ENCODE results near the gene SNTA1. TPM values are rescaled to one million over a fixed set of nuclear protein-coding genes. Genes with fewer than 3 reads are reported as not detected.

Gene SNTA1
- total RNA-seq, 2 donors from 2014 or later, result 19.8 to 22.6 TPM

DNA sequence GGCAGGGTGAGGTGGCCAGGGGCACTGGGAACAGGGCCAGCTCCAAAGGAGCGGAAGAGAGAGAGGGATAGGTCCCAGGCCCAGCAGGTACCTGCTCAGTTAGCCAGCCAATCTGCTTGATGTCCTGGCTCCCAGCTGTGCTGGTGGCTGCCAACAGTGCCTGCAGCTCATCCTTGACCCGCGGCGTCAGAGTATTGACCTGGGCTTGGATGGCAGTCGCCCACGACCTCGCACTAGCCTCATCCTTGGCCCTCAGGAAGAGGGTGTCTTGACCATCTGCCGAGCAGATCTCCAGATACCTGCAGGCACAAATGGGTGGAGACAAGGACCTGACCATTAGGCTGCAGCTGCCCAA lies 31.1 kb downstream of the SNTA1 start:
- DNase-seq, result no peak
- Histone ChIP-seq H3K9me3 (no peaks in the 10 kb centered on the region), H3K4me3 (no peak overlapping the region), H3K27ac (no peak overlapping the region), H3K4me1 (no peaks in the 10 kb centered on the region), H3K27me3 (no peaks in the 10 kb centered on the region), H3K36me3 (replicated peaks in 1 of 2; ENCODE audit: insufficient read depth in 1 of 2, low read depth in 2 of 2) (no peaks in the 10 kb centered on the region)
- TF ChIP-seq, protein P1, sequence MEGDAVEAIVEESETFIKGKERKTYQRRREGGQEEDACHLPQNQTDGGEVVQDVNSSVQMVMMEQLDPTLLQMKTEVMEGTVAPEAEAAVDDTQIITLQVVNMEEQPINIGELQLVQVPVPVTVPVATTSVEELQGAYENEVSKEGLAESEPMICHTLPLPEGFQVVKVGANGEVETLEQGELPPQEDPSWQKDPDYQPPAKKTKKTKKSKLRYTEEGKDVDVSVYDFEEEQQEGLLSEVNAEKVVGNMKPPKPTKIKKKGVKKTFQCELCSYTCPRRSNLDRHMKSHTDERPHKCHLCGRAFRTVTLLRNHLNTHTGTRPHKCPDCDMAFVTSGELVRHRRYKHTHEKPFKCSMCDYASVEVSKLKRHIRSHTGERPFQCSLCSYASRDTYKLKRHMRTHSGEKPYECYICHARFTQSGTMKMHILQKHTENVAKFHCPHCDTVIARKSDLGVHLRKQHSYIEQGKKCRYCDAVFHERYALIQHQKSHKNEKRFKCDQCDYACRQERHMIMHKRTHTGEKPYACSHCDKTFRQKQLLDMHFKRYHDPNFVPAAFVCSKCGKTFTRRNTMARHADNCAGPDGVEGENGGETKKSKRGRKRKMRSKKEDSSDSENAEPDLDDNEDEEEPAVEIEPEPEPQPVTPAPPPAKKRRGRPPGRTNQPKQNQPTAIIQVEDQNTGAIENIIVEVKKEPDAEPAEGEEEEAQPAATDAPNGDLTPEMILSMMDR (IDR thresholded peaks at IDR 0.05), result no peak
- no peak for TF ChIP-seq POLR2A (IDR thresholded peaks at IDR 0.05)
- 87 to 92% methylated on average over 4 to 8 of the region's 8 CpGs for WGBS, 2 donors
- no peak for ATAC-seq
- intact Hi-C loops (cut with DNase I), result no loop called here

DNA sequence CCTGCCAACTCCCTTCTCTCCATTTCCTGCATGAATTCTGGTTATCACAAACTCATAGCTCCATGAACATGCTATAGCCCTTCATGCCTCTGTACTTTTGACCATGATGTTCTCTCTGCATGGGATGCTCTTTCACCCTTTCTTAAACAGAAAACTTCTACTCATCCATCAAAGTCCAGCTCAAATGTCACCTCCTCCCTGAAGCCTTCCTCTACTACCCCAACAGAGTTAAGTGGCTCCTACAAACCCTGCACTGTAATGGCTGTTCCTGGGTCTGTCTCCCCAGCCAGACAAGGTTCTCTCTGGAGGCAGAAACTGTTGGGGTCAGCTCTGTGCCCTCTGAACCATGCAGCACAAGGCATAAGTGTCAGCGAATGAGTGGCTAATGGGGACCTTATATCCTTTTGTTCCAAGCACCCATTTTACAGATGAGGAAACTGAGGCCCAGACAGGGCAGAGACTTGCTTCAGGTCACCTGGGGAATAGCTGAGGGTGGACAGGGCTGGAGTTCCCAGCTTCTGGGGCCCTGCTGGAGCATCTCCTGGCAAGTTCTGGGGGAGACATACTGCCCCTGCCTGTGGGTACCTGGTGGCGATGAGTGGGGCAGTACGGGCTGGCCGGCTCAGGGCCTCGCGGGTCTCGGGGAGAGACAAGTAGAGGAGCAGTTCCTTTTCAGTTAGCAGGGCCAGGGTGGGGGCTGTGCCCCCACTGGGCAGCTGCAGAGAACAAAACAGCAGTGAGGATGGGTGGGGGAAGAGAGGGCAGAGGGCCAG lies 31.7 kb downstream of the SNTA1 start:
- Histone ChIP-seq H3K4me1 (no peaks in the 10 kb centered on the region), H3K4me3 (no peak overlapping the region), H3K36me3 (replicated peaks in 1 of 2; ENCODE audit: insufficient read depth in 1 of 2, low read depth in 2 of 2) (no peaks in the 10 kb centered on the region), H3K27ac (no peak overlapping the region), H3K9me3 (no peaks in the 10 kb centered on the region), H3K27me3 (no peaks in the 10 kb centered on the region)
- no peak for ATAC-seq
- 92 to 97% methylated on average over 7 of the region's 7 CpGs for WGBS, 2 donors
- TF ChIP-seq POLR2A (IDR thresholded peaks at IDR 0.05), result no peak
- TF ChIP-seq, protein P1 (IDR thresholded peaks at IDR 0.05), result no peak
- intact Hi-C loops (cut with DNase I), result no loop called here
- no peak for DNase-seq

DNA sequence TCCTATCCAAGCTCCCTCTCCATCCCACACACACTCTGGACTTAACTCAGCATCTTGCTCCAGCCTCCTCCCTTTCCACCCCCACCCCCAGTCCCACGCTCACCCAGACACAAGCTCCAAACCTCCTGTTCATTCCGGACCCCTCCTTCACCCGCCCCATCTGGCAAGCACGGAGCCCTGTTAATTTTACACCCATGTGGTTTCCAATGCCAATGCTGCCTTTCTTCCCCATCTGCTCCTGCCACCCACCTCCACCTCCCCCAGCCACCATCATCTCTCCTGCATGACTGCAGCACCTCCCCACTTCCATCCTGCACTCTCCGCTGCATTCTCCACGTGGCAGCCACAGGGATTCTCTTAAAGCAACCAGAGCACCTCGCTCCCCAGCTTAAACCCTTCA lies 32.3 kb downstream of the SNTA1 start:
- no peak for DNase-seq
- no peaks in the 10 kb centered on the region for H3K27me3 ChIP-seq
- intact Hi-C loops (cut with DNase I), result no loop called here
- H3K36me3 ChIP-seq (replicated peaks in 1 of 2; ENCODE audit: insufficient read depth in 1 of 2, low read depth in 2 of 2), result no peaks in the 10 kb centered on the region
- WGBS, 2 donors, result 85 to 88% methylated on average over 7 of the region's 7 CpGs
- no peak overlapping the region for H3K4me3 ChIP-seq
- no peaks in the 10 kb centered on the region for H3K9me3 ChIP-seq
- H3K4me1 ChIP-seq, result no peaks in the 10 kb centered on the region
- no peak for ATAC-seq
- no peak overlapping the region for H3K27ac ChIP-seq
- TF ChIP-seq, protein P1 (IDR thresholded peaks at IDR 0.05), result no peak
- no peak for TF ChIP-seq POLR2A (IDR thresholded peaks at IDR 0.05)

DNA sequence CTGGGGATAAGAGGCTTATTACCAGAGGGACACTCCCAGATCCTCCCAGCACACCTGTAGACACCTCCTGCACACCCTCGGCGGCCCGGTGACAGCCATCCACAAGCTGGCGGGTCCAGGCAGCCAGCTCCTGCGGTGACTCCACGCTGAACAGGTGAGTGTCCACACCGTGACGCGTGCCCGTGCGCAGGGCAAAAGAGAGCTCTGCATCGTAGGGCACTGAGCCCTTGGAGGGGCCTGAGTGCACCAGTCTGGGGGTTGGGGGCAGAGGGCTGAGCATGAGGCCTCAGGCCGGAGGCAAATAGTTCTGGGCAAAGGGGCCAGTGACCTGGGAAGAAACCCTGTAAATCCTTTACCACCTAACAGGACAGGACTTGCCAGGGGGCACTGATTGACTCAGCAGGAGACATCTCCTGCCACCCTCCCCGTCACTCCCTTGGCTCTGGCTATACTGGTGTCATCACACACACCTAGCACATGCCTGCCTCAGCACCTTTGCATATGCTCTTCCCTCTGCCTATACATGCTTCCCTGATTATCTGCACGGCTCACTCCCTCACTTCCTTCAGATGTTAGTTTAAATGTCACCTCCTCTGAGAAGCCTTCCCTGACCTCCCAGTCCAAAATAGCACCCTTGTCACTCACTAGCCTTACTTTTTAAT lies 33.4 kb downstream of the SNTA1 start:
- DNase-seq (no peak), ATAC-seq (no peak)
- Histone ChIP-seq H3K27ac (no peak overlapping the region), H3K27me3 (no peaks in the 10 kb centered on the region), H3K36me3 (replicated peaks in 1 of 2; ENCODE audit: insufficient read depth in 1 of 2, low read depth in 2 of 2) (no peaks in the 10 kb centered on the region), H3K4me1 (no peaks in the 10 kb centered on the region), H3K9me3 (no peaks in the 10 kb centered on the region), H3K4me3 (no peak overlapping the region)
- intact Hi-C loops (cut with DNase I), result no loop called here
- 93 to 99% methylated on average over 8 to 10 of the region's 15 CpGs for WGBS, 2 donors
- no peak for TF ChIP-seq POLR2A (IDR thresholded peaks at IDR 0.05)
- TF ChIP-seq, protein P1 (IDR thresholded peaks at IDR 0.05), result no peak
